OCI-LY7 (cell line): ENCODE measurements around the gene KRTAP22-1.

Experiments
- EZH2phosphoT487 ChIP-seq: fragments of 200-600 bp; sonication (generic); IDR thresholded peaks from 2 replicates; pipeline ENCODE4 v1.6.1; 2018; ENCODE audit warnings: low read depth, borderline replicate concordance, mild to moderate bottlenecking, mixed run types, antibody characterized with exemption, low read length, moderate library complexity, mixed read lengths
- TF ChIP-seq, protein P1 (sequence below): fragments of 200-600 bp; sonication (generic); conservative IDR thresholded peaks from 2 replicates; pipeline ENCODE4 v1.5.1; 2014; ENCODE audit warnings: mild to moderate bottlenecking, antibody characterized with exemption, low read length, moderate library complexity, mixed read lengths

- TF ChIP-seq, protein P1, sequence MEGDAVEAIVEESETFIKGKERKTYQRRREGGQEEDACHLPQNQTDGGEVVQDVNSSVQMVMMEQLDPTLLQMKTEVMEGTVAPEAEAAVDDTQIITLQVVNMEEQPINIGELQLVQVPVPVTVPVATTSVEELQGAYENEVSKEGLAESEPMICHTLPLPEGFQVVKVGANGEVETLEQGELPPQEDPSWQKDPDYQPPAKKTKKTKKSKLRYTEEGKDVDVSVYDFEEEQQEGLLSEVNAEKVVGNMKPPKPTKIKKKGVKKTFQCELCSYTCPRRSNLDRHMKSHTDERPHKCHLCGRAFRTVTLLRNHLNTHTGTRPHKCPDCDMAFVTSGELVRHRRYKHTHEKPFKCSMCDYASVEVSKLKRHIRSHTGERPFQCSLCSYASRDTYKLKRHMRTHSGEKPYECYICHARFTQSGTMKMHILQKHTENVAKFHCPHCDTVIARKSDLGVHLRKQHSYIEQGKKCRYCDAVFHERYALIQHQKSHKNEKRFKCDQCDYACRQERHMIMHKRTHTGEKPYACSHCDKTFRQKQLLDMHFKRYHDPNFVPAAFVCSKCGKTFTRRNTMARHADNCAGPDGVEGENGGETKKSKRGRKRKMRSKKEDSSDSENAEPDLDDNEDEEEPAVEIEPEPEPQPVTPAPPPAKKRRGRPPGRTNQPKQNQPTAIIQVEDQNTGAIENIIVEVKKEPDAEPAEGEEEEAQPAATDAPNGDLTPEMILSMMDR = no peak
- TF ChIP-seq EZH2phosphoT487 = no peak
Measured at GRCh38 chr21:30582870-30583269, 18.0 kb upstream of the KRTAP22-1 start.
